CD4-positive, alpha-beta T cell treated with Interleukin-4 for 4 hours (primary cell): ENCODE measurements around the gene CSF1R.
A peak's percentile ranks its signal among the peaks of the same experiment; 100 is the strongest.

Experiments
- DNase-seq: peaks from one replicate; pipeline ENCODE4 v3.0.0-alpha.2; 2020

Gene CSF1R

DNA sequence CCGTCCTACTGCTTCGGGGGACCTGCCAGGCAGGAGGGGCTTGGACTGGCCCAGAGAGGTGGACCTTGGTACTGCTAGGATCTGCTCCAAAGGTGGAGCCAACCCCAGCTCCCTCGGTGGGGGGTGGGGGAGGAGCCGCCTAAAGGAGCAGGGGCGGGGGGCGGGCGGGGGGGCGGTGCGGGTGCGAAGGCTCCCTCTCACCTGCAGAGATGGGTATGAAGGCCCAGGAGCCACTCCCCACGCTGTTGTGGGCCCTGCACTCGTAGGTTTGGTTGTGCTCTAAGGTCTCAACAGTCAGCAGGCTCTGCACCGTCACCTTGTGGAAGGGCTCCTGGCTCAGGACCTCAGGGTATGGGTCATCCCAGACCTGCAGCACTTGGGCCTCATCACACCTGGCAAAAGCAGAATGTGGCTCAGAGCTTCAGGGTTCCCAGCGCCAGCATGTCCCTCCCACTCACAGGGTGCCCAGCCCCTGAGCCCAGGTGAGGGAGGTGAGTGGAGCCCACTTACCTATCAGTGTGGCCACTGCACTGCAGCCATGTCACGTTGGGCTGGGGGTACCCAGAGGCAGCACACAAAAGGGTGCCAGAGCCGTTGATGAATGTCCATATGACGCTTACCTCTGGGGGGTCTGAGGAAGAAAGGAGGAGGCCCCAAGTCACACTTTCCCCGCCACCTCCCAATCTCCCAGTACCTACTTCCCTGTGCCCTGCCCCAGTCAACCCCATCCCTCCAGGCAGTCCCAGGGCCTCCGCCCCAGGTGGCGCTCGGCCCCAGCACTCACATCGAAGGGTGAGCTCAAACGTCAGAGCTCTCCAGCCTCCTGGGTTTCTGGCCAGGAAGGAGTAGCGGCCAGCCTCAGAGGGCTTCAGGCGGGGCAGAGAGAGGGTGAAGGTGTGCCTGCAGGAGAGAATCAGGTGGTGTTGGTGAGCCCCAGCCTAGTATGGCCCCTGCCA, 16.4 kb downstream of the CSF1R start:
- DNase-seq, result no peak

DNA sequence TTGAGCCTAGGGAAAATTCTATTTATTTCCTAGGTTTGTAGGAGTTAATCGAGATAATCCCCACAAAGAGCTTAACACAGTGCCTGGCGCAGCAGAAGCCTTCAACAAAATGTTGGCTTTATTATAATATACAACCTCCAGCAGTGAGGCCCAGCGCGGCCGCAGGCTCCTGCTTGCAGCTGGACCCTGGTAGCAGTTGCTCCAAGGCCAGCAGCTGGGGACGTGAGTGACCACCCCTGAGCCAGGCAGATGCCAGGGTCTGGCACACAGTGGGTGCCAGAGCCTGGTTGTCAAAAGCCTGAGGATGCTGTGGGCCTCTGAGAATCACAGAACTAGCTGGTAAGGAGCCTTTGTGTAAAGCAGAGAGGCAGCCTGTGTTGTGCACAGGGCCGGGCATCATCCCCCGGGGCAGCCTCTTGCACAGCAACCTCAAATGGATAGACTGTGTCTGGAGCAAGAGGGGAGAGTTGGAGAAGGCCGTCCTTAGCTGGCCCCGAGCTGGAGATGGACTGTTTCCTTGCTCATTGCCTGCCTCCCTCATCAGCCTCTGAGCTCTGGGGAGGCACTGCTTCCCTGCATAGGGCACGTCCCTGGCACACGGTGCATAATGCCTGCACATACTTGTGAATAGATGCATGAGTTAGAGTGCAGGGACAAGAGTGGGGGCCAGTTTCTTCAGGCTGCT, 17.3 kb downstream of the CSF1R start:
- no peak for DNase-seq

DNA sequence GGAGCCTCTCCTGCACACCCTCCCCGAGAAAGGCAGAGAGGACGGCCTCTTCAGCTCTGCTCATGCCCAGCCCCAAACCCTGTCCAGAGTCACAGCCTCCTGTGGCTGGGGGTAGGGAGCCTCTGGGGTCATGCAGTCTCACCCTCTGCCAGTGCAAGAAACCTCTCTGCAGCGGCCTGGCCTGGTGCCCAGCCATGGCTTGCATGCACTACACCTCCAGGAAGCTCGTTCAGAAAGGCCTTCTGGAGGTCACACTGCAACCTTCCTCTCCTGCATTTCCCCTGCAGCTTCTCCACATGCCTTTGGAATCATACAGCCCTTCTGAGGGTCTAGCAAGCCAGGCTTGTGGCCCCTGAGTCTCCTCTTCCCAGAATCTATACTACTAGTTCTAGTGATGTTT, 17.9 kb downstream of the CSF1R start:
- DNase-seq, result no peak

DNA sequence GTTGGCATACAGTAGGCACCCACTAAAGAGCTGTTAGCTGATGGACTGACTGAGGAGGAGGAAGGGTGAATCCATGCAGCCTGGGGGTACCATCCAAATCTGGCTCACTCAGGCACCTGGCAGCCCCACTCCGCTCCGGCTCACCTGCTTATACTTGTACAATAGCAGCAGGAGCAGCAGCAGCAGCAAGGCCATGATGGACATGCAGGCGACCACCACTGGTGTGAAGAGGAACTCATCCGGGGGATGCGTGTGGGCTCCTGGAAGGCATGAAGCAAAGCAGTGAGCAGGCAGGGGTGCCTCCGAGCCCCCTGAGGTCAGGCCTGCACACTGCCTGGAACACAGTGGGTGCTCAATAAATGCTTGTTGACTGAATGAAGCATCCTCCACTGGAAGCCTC, 18.3 kb downstream of the CSF1R start:
- DNase-seq, result no peak

DNA sequence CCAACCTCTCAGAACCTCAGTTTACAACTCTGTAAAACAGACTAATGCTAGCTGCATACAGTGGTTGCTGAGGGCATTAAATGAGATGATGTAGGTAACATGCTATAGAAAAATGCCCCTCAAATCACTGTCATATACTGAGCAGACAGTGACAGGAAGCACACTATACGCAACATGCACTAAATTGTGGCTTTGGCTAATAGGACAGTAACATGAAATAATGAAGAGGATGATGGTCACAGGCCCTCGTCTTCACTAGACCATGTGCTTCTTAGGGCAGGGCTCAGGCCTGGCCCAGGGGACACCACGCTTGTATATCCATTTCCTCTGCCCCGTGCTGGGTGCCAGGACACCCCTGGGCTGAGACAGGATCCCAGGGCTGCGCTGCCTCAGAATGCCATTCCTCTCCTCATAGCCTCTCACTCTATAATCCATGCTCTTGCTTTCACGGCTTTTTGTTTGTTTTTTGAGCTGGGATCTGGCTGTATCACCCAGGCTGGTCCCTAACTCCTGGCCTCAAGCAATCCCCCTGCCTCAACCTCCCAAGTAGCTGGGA, 18.9 kb downstream of the CSF1R start:
- DNase-seq, result no peak

DNA sequence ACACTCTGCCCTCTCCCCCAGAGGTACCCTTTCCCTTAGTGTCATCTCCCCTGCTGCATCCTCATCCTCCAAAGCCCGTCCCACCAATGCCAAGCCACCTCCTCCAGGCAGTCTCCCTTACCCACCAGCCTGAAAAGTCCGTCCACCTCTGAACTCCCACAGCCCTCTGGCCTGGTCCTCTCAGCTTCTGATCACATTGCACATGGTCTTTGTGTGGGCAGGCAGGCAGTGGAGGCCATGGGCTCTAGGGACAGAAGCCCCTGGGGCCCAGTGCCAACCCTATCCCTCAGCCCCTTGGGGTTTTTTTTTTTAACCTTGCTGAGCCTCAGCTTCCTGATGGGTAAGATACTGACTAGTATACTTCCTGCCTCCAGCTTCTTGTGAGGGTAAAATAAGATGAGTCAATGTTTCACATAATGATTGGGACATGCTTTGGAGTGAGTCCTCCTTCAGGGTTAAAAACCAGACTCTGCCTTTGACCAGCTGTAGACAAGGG, 19.4 kb downstream of the CSF1R start:
- no peak for DNase-seq

DNA sequence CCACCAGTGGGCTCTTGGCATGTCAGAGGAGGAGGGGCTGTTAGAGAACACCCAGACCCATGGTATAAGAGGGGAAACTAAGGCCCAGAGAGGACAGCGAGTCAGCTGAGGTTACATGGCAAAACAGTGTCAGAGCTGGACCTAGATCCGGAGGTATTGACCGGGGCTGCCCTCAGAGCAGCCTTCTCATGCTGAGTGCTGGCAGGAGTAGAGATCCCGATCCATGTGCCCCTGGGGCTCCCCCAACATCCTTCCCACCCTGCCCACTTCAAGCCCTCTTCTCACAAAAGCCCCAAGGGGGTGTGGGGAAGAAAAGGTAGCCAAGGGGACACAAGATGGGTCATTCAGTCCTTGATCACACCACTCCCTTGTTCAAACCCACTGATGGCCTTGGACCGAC, 19.9 kb downstream of the CSF1R start:
- DNase-seq, result no peak

DNA sequence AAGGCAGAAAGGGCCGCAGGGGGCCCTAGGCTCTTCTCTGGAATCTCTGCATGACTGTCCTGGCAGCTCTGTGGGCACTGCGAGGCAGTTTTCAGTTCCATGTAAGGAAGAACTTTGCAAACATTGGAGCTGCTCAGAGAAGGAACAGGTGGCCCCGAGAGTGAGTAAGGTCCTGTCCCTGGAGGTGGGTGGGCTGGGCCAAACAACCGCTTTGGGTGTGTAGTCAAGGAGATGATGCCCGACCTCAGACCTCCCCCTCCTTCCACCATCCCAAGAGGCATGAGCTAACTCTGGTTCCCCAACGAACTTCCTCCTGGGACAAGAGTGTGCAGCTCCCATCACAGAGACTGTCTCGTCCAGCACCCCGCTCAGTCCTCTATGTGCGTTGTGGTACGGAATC, 20.5 kb downstream of the CSF1R start:
- DNase-seq, result no peak

DNA sequence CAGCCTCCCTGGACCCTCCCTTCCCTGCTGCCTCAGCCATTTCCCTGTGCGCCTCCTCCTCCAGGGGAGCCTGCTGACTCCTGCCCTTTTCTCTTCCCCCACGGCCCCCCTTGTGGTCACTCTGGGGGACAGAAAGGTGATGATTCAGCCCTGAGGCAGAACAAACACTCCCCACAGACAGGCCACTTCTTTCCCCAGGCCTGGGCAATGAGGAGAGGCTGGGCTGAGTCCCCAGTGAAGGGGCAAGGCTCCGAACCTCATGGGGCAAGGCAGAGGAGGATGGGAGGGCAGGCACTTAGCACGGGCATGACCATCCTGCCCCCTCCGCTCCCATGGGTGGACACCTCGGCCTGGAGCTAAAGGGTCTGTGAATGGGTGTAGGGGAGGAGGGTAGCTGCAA, 21.0 kb downstream of the CSF1R start:
- no peak for DNase-seq

DNA sequence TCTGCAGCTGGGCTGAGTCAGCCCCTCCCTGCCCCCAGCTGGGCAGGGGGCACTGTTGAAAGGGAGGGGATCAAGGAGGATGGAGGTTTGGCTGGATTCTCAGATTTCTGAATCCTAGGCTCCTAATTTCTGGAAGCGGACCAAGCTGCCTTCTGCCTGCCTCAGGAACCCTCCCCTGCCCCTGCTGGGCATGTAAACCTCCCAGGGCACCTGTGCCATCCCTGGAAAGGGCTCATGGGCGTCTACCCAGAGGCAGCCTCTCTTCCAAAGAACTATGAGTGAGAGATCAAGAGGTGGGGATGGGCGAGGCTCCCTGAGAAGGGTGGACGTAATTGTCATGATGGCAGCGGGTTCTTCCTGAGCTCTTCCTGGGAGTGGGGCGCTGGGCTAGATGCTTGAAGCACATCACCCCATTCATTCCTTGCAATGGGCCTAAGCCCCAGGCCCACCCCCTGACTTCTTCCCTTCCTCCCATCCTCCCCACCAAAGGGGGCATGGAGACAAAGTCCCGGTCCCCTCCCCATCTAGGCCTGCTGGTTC, 21.6 kb downstream of the CSF1R start:
- no peak for DNase-seq

DNA sequence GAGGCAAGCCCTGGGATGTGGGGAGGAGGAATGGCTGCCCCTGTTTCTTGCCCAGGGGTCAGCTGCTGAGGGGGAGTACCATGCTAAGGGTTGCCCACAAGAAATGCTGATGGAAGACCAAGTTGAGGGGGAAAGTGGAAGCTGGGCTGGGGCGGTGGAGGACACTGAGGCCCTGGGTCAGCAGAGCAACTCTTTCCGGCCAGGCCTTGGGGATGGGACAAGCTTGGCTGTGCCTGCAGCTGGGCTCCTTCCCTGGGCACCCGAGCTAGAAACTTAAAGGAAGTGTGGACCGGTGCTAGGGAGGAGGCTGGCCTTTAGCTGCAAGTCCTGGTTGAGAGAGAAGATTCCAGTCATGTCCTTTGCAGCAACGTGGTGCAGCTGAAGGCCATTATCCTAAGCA, 22.7 kb downstream of the CSF1R start:
- DNase-seq, result no peak

DNA sequence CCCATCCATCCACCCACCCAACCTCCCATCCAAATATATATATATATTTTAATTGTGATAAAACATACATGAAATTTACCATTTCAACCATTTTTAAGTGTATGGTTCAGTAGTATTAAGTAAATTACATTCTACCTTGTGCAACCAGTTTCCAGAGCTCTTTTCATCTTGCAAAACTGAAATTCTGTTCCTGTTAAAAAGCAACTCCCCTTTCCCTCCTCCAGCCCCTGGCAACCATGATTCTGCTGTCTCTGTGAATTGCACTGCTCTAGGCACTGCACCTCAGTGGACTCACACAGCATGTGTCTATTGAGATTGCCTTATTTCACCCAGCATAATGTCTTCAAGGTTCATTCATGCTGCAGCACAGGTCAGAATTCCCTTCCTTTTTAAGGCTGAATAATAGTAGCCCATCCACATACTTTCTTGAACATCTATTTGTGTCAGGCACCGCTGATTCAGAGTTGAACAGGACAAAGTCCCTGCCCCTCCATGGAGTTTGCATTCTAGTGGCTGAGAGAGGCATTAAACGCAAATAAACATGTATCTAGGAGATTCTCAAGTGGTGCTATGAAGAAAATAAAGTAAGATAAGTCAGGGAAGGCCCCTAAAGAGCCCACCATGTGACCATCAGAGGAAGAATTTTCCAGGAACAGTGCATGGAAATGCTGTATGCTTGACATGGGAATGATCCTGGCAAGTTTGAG, 24.0 kb downstream of the CSF1R start:
- no peak for DNase-seq

DNA sequence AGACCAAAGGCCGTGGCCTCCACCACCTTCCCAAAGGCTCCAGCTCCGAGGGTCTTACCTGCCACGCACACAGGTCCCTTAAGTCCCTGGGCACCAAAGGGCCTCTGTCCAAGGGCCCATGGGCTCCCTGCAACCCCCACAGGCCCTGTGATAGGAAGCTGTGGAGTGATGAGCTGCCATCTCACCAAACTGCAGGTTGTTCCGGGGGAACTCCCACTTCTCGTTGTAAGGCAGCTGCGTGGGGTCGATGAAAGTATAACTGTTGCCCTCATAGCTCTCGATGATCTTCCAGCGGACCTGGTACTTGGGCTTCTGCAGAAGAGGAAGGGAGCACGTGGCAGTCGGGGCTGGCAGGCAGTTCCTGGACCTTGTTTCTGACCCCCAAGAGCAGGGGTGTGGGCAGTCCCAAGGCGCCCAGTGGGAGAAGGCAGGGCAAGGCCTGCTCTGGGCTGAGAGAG, 24.8 kb downstream of the CSF1R start:
- DNase-seq, result no peak

DNA sequence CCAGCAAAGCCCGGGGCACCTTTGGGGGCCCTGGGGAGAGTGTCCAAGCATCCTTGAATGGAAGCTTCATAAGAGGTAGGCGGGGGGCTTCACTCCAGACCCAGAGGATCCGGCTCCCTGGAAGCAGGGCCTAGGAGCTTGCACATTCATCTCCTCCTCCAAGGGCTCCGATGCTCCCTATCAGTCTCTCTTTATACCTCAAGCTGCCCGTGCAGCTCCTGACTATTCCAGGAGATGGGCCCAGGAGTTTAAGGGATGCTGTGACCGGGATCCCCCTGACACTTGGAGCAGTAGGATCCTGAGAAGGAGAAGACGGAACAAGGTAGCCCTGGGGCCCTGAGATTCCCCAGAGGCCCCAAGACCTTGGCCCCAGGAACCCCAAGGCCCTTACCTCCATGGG, 25.9 kb downstream of the CSF1R start:
- no peak for DNase-seq

DNA sequence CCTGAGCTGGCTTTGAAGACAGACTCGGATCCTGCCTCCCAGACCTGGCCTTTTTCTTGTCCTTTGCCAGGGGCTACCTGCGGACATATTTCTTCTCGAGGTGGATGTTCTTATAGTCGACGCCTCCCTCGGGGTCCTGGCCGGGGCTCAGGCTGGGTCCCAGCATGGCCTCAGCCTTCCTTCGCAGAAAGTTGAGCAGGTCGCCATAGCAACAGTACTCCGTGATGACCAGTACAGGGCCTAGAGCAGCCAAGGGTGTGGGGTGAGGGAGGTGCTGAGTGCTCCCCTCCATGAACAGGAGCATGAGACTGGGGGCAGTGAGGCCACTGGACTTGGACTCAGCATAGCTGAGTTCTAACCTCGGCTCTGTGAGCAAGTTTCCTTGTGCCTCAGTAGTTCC, 26.7 kb downstream of the CSF1R start:
- DNase-seq, result no peak

DNA sequence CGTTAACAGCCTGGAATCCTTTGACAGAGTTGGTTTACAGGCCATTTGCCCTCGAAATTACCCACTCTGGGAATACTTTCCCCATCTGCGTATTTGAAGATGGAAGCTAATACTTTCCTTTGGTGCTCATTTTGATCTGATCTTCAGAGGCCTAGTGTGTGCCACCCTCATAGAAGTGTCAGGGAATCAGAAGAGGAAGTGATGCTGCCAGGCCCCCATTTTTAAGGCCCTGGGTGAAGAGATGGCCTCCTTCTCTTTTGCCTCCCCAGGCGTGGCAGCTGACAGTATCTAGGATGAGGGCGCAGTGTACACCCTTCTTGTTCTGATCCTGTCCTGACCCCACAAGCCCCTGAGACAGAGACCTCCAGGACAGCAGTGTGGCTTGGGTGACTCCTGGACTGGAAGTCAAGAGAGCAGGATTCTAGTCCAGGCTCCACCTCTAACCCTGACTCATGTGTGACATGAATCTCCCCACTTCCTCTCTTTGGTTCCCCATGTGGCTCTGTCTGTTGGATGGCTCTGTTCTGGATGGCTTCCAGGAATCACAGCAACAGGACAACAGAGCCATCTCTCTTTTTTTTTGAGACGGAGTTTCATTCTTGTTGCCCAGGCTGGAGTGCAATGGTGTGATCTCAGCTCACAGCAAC, 27.8 kb downstream of the CSF1R start:
- DNase-seq, result peak; percentile 15

DNA sequence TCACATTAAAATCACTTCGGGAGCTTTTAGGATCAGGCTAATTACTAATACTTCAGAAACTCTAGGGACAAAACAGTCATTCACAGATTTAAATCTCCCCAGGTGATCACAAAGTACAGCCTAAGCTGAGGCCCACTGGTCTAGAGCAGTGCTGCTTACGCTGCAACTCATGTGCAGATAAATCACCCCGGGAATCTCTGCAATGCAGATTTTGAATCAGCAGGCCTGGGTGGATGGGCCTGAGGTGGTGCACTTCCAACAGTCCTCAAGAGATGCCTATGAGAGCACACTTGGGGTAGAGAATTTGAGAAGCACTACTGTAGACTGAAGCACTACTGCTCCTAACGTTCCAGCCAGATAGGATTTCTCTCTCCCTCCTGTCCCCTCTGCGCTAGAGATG, 28.4 kb downstream of the CSF1R start:
- DNase-seq, result no peak

DNA sequence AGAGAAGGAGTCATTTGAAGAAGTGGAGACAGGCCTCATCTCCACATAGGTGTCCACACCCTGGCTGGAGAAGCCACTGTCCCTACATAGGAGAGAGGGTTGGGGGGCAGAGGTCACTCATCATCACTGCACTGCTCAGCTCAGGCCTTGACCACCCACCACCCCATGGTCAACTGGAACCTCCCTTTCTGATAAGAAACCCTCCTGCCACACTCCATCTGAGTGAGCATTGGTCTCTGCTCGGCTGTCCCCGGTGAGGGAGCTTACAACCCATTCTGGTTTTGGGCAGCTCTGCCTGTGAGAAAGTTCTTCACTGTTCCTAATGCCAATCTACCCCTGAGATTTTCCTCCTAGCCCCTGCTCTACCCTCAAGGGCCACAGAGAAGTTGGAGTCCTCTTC, 28.8 kb downstream of the CSF1R start:
- DNase-seq, result no peak

DNA sequence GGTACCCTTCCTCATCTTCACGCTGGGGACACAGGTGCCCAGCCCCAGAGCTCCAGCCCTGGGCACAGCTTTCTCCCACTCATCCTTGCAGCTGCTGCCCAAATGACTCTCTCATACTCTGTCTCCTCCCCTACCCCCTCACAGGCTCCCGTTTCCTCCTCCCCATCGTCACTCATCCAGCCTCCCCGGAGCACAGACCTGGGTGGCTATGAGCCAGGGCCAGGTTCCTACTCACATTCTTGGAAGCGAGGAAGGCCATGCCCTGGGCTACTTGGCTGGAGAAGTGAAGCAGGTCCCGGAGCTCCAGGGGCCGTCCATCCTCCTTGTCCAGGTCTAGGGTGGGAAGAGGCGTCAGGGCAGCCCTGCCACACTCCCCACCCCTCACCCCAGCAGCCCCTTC, 29.3 kb downstream of the CSF1R start:
- no peak for DNase-seq

DNA sequence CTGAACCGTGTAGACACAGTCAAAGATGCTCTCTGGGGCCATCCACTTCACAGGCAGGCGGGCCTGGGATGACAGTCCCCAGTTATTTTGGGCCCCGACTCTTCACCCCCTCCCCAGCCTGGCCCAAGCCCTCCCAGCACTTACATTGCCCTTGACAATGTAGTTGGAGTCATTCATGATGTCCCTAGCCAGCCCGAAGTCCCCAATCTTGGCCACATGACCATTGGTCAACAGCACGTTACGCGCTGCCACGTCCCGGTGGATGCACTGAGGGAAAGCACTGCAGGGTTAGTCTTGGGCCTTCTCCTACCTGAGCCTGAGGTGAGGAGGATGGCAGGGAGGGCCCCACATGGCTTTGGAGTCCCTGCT, 30.3 kb downstream of the CSF1R start:
- DNase-seq, result no peak

DNA sequence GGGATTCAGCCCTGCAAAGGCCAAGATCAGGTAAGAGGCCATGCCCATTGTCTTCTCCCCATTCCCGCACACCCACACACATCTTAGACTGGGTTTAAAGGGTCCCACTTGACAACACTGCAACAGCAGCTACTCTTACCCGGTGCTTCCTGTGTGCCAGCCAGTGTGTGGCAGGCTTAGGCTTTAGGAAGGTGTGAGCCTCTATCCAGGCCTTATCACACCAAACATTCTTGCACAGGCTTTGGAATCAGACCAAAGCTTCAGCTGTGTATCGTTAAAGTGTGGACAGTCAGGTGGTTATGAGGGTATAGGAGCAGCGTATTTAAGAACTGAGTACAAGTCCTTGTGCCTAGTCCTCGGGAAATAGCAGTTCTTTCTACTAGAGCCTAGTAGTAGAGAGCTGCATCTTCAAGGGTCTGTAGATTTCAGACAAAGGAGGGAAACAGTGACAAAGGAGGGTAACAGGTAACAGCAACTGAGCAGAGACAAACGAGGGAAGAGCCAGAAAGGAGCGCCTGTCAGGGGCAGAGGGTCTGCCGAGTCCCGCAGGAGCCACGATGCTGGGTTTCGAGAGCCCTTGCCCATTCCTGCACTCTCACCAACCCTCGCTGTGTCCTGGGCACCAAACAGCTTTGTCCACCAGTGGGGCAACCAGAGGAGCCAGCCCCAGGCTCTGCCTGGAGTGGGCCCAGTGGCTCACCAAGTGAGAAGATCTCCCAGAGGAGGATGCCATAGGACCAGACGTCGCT, 30.9 kb downstream of the CSF1R start:
- DNase-seq, result no peak

DNA sequence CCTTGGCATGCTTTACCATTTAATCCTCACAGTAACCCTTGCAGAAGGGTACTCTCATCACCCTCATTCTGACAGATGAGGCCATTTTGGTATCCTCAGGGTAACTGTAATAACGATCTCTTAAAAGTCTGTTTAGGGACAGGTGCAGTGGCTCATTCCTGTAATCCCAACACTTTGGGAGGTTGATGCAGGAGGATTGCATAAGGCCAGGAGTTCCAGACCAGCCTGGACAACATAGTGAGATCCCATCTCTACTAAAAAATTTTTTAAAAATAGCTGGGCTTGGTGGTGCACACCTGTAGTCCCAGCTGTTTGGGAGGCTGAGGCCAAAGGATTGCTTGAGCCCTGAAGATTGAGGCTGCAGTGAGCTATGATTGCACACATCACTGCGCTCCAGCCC, 31.8 kb downstream of the CSF1R start:
- no peak for DNase-seq
